ENCODE measurements around the gene MAST4. TPM values are rescaled to one million over a fixed set of nuclear protein-coding genes. Genes with fewer than 3 reads are reported as not detected.
A peak's percentile ranks its signal among the peaks of the same experiment; 100 is the strongest.

The MAST4 gene
- total and polyA plus RNA-seq, 8 donors: 5.9 to 29.7 (median 10.0) TPM

GRCh38 chr5:66724349-66725139, 128.4 kb downstream of the MAST4 start:
- no peaks in the 10 kb centered on the region for H3K27me3 ChIP-seq
- no peak overlapping the region for H3K4me3 ChIP-seq
- H3K36me3 ChIP-seq: no peaks in the 10 kb centered on the region
- ATAC-seq (no peak), DNase-seq (no peak), FAIRE-seq (peak; percentile 54)
- H3K9me3 ChIP-seq: no peaks in the 10 kb centered on the region
- intact Hi-C loops (cut with DNase I): no loop called here
- no peak overlapping the region for H3K27ac ChIP-seq
- 90 to 97% methylated on average over 2 of the region's 2 CpGs for WGBS, 2 donors
- peaks cover 0 to 8% (median 0%) of the 10 kb centered on the region in 3 donors for H3K4me1 ChIP-seq
- TF ChIP-seq CTCF (IDR thresholded peaks at IDR 0.05): no peak

- intact Hi-C loops (cut with DNase I): no loop called here
- Histone ChIP-seq H3K27ac (no peak overlapping the region), H3K36me3 (no peaks in the 10 kb centered on the region), H3K27me3 (no peaks in the 10 kb centered on the region), H3K4me3 (no peak overlapping the region), H3K9me3 (no peaks in the 10 kb centered on the region), H3K4me1 (no peaks in the 10 kb centered on the region)
- no peak for DNase-seq
- no peak for ATAC-seq
- no peak for TF ChIP-seq CTCF (IDR thresholded peaks at IDR 0.05)
- FAIRE-seq: no peak
- 67 to 76% methylated on average over 2 of the region's 2 CpGs for WGBS, 2 donors
These were observed 131.4 kb downstream of the MAST4 start for GRCh38 chr5:66727630-66728029.

- 97 to 100% methylated on average over 1 of the region's 1 CpG for WGBS, 2 donors
- no peak overlapping the region for H3K4me3 ChIP-seq
- DNase-seq: no peak
- no peaks in the 10 kb centered on the region for H3K9me3 ChIP-seq
- intact Hi-C loops (cut with DNase I): no loop called here
- no peaks in the 10 kb centered on the region for H3K27me3 ChIP-seq
- H3K4me1 ChIP-seq: no peaks in the 10 kb centered on the region
- no peak overlapping the region for H3K27ac ChIP-seq
- no peak for TF ChIP-seq CTCF (IDR thresholded peaks at IDR 0.05)
- ATAC-seq: no peak
- H3K36me3 ChIP-seq: no peaks in the 10 kb centered on the region
- no peak for FAIRE-seq
These were observed 131.9 kb downstream of the MAST4 start for GRCh38 chr5:66728049-66728448.

GRCh38 chr5:66737096-66737495, 140.9 kb downstream of the MAST4 start:
- peaks cover 0 to 7% (median 1%) of the 10 kb centered on the region in 3 donors for H3K4me1 ChIP-seq
- no peaks in the 10 kb centered on the region for H3K36me3 ChIP-seq
- FAIRE-seq: no peak
- intact Hi-C loops (cut with DNase I): no loop called here
- H3K9me3 ChIP-seq: no peaks in the 10 kb centered on the region
- no peak for ATAC-seq
- H3K27me3 ChIP-seq: no peaks in the 10 kb centered on the region
- DNase-seq: no peak
- no peak overlapping the region for H3K4me3 ChIP-seq
- no peak for TF ChIP-seq CTCF (IDR thresholded peaks at IDR 0.05)
- H3K27ac ChIP-seq: no peak overlapping the region

- Histone ChIP-seq H3K27ac (no peak overlapping the region), H3K4me1 (peaks cover 0 to 11% (median 4%) of the 10 kb centered on the region in 3 donors), H3K36me3 (no peaks in the 10 kb centered on the region), H3K4me3 (no peak overlapping the region), H3K9me3 (no peaks in the 10 kb centered on the region), H3K27me3 (no peaks in the 10 kb centered on the region)
- intact Hi-C loops (cut with DNase I): no loop called here
- FAIRE-seq: no peak
- ATAC-seq: no peak
- DNase-seq: no peak
- 96 to 97% methylated on average over 1 of the region's 1 CpG for WGBS, 2 donors
- TF ChIP-seq CTCF (IDR thresholded peaks at IDR 0.05): no peak
These were observed 141.9 kb downstream of the MAST4 start for GRCh38 chr5:66738136-66738535.

Data from pancreas (tissue), 10 donors.